HG02938 (cell line): Measurements from ENCODE around the gene PLCB3.

Experiments used
- ATAC-seq: cut with Tn5 transposase; IDR thresholded peaks from one replicate; pipeline ENCODE4 v1.9.1; 2021; ENCODE audit warnings: mild to moderate bottlenecking, moderate library complexity; ENCODE audit not compliant: unreplicated experiment

Gene PLCB3

GRCh38 chr11:64317961-64318765 lies 66.8 kb downstream of the PLCB3 start, which contains the start of gene PRDX5:
PRDX5 (plus strand) TSS chr11:64318121; CDS start chr11:64318216, 95 bp downstream.
- ATAC-seq: peak; percentile 64
